Measurements from ENCODE around the gene FADS1.

FADS1 gene

GRCh38 chr11:61793083-61793828 is 23.5 kb downstream of the FADS1 start:
- no peak for DNase-seq

GRCh38 chr11:61792310-61793082 is 24.3 kb downstream of the FADS1 start, which contains the start of the genes FEN1 and TMEM258:
Gene FEN1, plus strand, starts transcription at chr11:61792911. Its CDS starts 2,451 bp downstream, at chr11:61795362.
Gene TMEM258, minus strand, starts transcription at chr11:61792599. Its CDS starts 41 bp downstream, at chr11:61792558.
- peak; percentile 90 for DNase-seq

GRCh38 chr11:61791737-61792309 is 25.0 kb downstream of the FADS1 start:
- peak; percentile 65 for DNase-seq

GRCh38 chr11:61787928-61788491 is 28.8 kb downstream of the FADS1 start:
- DNase-seq, result peak; percentile 28

GRCh38 chr11:61785837-61786402 is 30.9 kb downstream of the FADS1 start:
- DNase-seq, result no peak

- DNase-seq, result no peak
Observed at GRCh38 chr11:61784506-61784805, 32.3 kb downstream of the FADS1 start.

- DNase-seq, result no peak
Observed at GRCh38 chr11:61783717-61784505, 32.9 kb downstream of the FADS1 start.

- DNase-seq, result no peak
Observed at GRCh38 chr11:61782841-61783240, 34.0 kb downstream of the FADS1 start.

GRCh38 chr11:61782299-61782698 is 34.5 kb downstream of the FADS1 start:
- no peak for DNase-seq

- no peak for DNase-seq
Observed at GRCh38 chr11:61781585-61781984, 35.2 kb downstream of the FADS1 start.

- DNase-seq, result no peak
Observed at GRCh38 chr11:61780581-61781162, 36.1 kb downstream of the FADS1 start.

- no peak for DNase-seq
Observed at GRCh38 chr11:61779666-61780525, 36.9 kb downstream of the FADS1 start.

GRCh38 chr11:61778920-61779650 is 37.7 kb downstream of the FADS1 start:
- no peak for DNase-seq

- no peak for DNase-seq
Observed at GRCh38 chr11:61778357-61778886, 38.4 kb downstream of the FADS1 start.

GRCh38 chr11:61777234-61778090 is 39.3 kb downstream of the FADS1 start:
- DNase-seq, result peak; percentile 79

- DNase-seq, result peak; percentile 65
Observed at GRCh38 chr11:61776561-61777075, 40.2 kb downstream of the FADS1 start.

GRCh38 chr11:61775606-61776554 is 40.9 kb downstream of the FADS1 start:
- peak; percentile 39 for DNase-seq
